HCT116 (cell line): ENCODE measurements around the gene MYH14. TPM values are rescaled to one million over a fixed set of nuclear protein-coding genes. Genes with fewer than 3 reads are reported as not detected.

Source experiments
- ATAC-seq: fragments of 200-7000 bp; cut with Tn5 transposase; 2 replicates; pipeline ENCODE4 v1.9.1; 2020; ENCODE audit warnings: mild to moderate bottlenecking, moderate library complexity
- BruUV-seq: library from RNA; stranded (reverse); fragments of 400-500 nt; replicated peaks from 2 replicates; lab custom pipeline; 2021; lab: Mats Ljungman, UMichigan
- CTCF ChIA-PET: fragments of 300-600 bp; sonication (Branson Sonifier 250); formaldehyde crosslinking; loops from one replicate; lab custom pipeline; 2021; ENCODE audit warnings: antibody characterized with exemption; lab: Charles Lee
- POLR2A ChIA-PET: fragments of 300-600, 350-600 bp; sonication (Branson Sonifier 250); formaldehyde crosslinking; loops from one replicate; lab custom pipeline; 2021; ENCODE audit warnings: antibody characterized with exemption; lab: Charles Lee
- RAD21 ChIA-PET, 2 experiments: fragments of 300-600 bp; sonication (Branson Sonifier 250); formaldehyde crosslinking; loops; one replicate each; lab custom pipeline; 2023; ENCODE audit warnings: low total read pairs in 2 of 2; ENCODE audit not compliant: uncharacterized antibody in 2 of 2, unreplicated experiment in 2 of 2, low non-redundant PET in 1 of 2; lab: Charles Lee
- DNase-seq: peaks from one replicate; pipeline ENCODE4 v3.0.0-alpha.2; 2010; ENCODE audit warnings: low read depth, low spot score
- H2AFZ ChIP-seq: fragments of 200-600 bp; shearing (Covaris generic), sonication (generic); 2 replicates; pipeline ENCODE4 v1.6.1; 2017; ENCODE audit warnings: low read depth, mixed run types, mixed read lengths, antibody characterized with exemption, low read length; ENCODE audit not compliant: poor library complexity, severe bottlenecking
- H3K27ac ChIP-seq: 2 replicates; pipeline ENCODE4 v1.5.1; 2012; ENCODE audit warnings: low read depth, low read length
- H3K27me3 ChIP-seq: fragments of 200-600 bp; sonication (generic); 2 replicates; pipeline ENCODE4 v1.6.1; 2016; ENCODE audit warnings: mixed run types, low read length, mixed read lengths; ENCODE audit not compliant: insufficient read depth
- H3K36me3 ChIP-seq, 2 experiments: fragments of 200-500 bp in 1 of 2; fragments of 200-600 bp in 1 of 2; sonication (Bioruptor generic) in 1 of 2; sonication (generic) in 1 of 2; 2 replicates each; pipeline versions ENCODE4 v1.5.1 to v1.6.1; 2014 to 2016; ENCODE audit warnings: low read length in 2 of 2, inconsistent platforms in 1 of 2, mixed read lengths in 1 of 2, mixed run types in 1 of 2; ENCODE audit not compliant: insufficient read depth in 2 of 2, control insufficient read depth in 1 of 2
- H3K4me1 ChIP-seq, 2 experiments: fragments of 200-600 bp in 1 of 2; sonication (generic) in 1 of 2; 2 replicates each; pipeline versions ENCODE4 v1.5.1 to v1.6.1; 2012 to 2017; ENCODE audit warnings: low read length in 2 of 2, inconsistent platforms in 1 of 2, mild to moderate bottlenecking in 1 of 2, mixed read lengths in 1 of 2, mixed run types in 1 of 2, moderate library complexity in 1 of 2; ENCODE audit not compliant: insufficient read depth in 2 of 2, control insufficient read depth in 1 of 2
- H3K4me2 ChIP-seq: fragments of 200-600 bp; sonication (generic); 2 replicates; pipeline ENCODE4 v1.6.1; 2017; ENCODE audit warnings: mixed run types, low read length, mixed read lengths
- H3K4me3 ChIP-seq, 2 experiments: fragments of 200-600 bp in 1 of 2; sonication (generic) in 1 of 2; replicated peaks in 1 of 2; 2 replicates each; pipeline ENCODE4 v1.5.1; 2011 to 2016; ENCODE audit warnings: low read length in 2 of 2, control low read depth in 1 of 2, low read depth in 1 of 2, mild to moderate bottlenecking in 1 of 2, mixed read lengths in 1 of 2, mixed run types in 1 of 2
- H3K79me2 ChIP-seq: fragments of 200-600 bp; sonication (generic); 2 replicates; pipeline ENCODE4 v1.6.1; 2017; ENCODE audit warnings: mild to moderate bottlenecking, mixed run types, low read length, moderate library complexity, mixed read lengths; ENCODE audit not compliant: insufficient read depth
- H3K9ac ChIP-seq: fragments of 200-600 bp; sonication (generic); 2 replicates; pipeline ENCODE4 v1.6.1; 2016; ENCODE audit warnings: low read length, mixed read lengths
- H3K9me2 ChIP-seq: fragments of 200-600 bp; sonication (generic), shearing (Covaris generic); 2 replicates; pipeline ENCODE4 v1.6.1; 2017; ENCODE audit warnings: mixed run types, mild to moderate bottlenecking, moderate library complexity; ENCODE audit not compliant: insufficient read depth
- H3K9me3 ChIP-seq, 2 experiments: fragments of 200-500 bp in 1 of 2; fragments of 200-600 bp in 1 of 2; sonication (Bioruptor generic) in 1 of 2; sonication (generic) in 1 of 2; 2 replicates each; pipeline ENCODE4 v1.6.1; 2014 to 2017; ENCODE audit warnings: low read length in 2 of 2, mixed read lengths in 2 of 2, inconsistent platforms in 1 of 2, low read depth in 1 of 2, mild to moderate bottlenecking in 1 of 2, mixed run types in 1 of 2, moderate library complexity in 1 of 2; ENCODE audit not compliant: control insufficient read depth in 1 of 2, insufficient read depth in 1 of 2
- H4K20me1 ChIP-seq: fragments of 200-600 bp; sonication (generic), shearing (Covaris generic); 2 replicates; pipeline ENCODE4 v1.6.1; 2017; ENCODE audit warnings: mixed run types, mild to moderate bottlenecking, moderate library complexity; ENCODE audit not compliant: insufficient read depth
- CBX3 ChIP-seq: IDR thresholded peaks from 2 replicates; pipeline ENCODE4 v1.6.1; 2012; ENCODE audit warnings: low read depth
- CEBPB ChIP-seq: IDR thresholded peaks from 2 replicates; pipeline ENCODE4 v1.6.1; 2012; ENCODE audit warnings: low read depth
- EGR1 ChIP-seq: IDR thresholded peaks from 2 replicates; pipeline ENCODE4 v1.6.1; 2012; ENCODE audit warnings: low read depth
- EZH2 ChIP-seq: fragments of 200-600 bp; sonication (generic); IDR thresholded peaks from 2 replicates; pipeline ENCODE4 v1.6.1; 2017; ENCODE audit warnings: antibody characterized with exemption, mixed run types
- EZH2phosphoT487 ChIP-seq: fragments of 200-600 bp; IDR thresholded peaks from 2 replicates; pipeline ENCODE4 v1.6.1; 2018; ENCODE audit warnings: antibody characterized with exemption, borderline replicate concordance
- FOSL1 ChIP-seq: IDR thresholded peaks from 2 replicates; pipeline ENCODE4 v1.6.1; 2012; ENCODE audit warnings: low read depth
- POLR2A ChIP-seq: IDR thresholded peaks from 2 replicates; pipeline ENCODE4 v1.7.0; 2011; ENCODE audit warnings: borderline replicate concordance; ENCODE audit not compliant: insufficient read depth, insufficient read length; ENCODE audit errors: extremely low read depth
- POLR2AphosphoS5 ChIP-seq: IDR thresholded peaks from 2 replicates; pipeline ENCODE4 v1.6.1; 2011; ENCODE audit warnings: mild to moderate bottlenecking, low read depth, low read length, moderate library complexity
- RAD21 ChIP-seq: IDR thresholded peaks from 2 replicates; pipeline ENCODE4 v1.6.1; 2012; ENCODE audit warnings: low read depth, mild to moderate bottlenecking
- REST ChIP-seq: IDR thresholded peaks from 2 replicates; pipeline ENCODE4 v1.6.1; 2012; ENCODE audit warnings: low read depth
- SIN3A ChIP-seq: IDR thresholded peaks from 2 replicates; pipeline ENCODE4 v1.6.1; 2012; ENCODE audit warnings: low read depth
- SP1 ChIP-seq: IDR thresholded peaks from 2 replicates; pipeline ENCODE4 v1.6.1; 2012; ENCODE audit warnings: low read depth
- SRF ChIP-seq: IDR thresholded peaks from 2 replicates; pipeline ENCODE4 v1.6.1; 2012; ENCODE audit warnings: low read depth
- TCF7L2 ChIP-seq: IDR thresholded peaks from 2 replicates; pipeline ENCODE4 v1.7.0; 2011; ENCODE audit warnings: borderline replicate concordance, inconsistent platforms; ENCODE audit not compliant: insufficient read depth, insufficient read length; ENCODE audit errors: extremely low read depth
- YY1 ChIP-seq: IDR thresholded peaks from 2 replicates; pipeline ENCODE4 v1.6.1; 2011; ENCODE audit warnings: low read length, low read depth, moderate library complexity, mild to moderate bottlenecking; ENCODE audit not compliant: insufficient replicate concordance; ENCODE audit errors: extremely low read depth
- ZFX ChIP-seq: fragments of 450-650 bp; IDR thresholded peaks from 2 replicates; pipeline ENCODE4 v1.6.1; 2017
- ZNF274 ChIP-seq: fragments of 200-500 bp; sonication (Bioruptor generic); IDR thresholded peaks from 2 replicates; pipeline ENCODE4 v1.6.1; 2014; ENCODE audit warnings: mild to moderate bottlenecking, low read depth, low read length, inconsistent platforms
- intact Hi-C: fragments of 100-400 bp; cut with micrococcal nuclease; formaldehyde crosslinking; loops from 2 replicates; pipeline ENCODE4 v1.10.0; 2022
- total RNA-seq: library from RNA; stranded (reverse); gene quantifications from one replicate; pipeline ENCODE4 v1.2.1, GENCODE V29; 2021; ENCODE audit not compliant: unreplicated experiment
- TF ChIP-seq, protein P1 (sequence below), 3 experiments: fragments of 200-600 bp in 1 of 3; sonication (generic) in 1 of 3; IDR thresholded peaks in 2 of 3; conservative IDR thresholded peaks in 1 of 3; 2 replicates each; pipeline ENCODE4 v1.5.1; 2012 to 2017; ENCODE audit warnings: low read depth in 2 of 3, low read length in 2 of 3, antibody characterized with exemption in 1 of 3, borderline replicate concordance in 1 of 3, control low read depth in 1 of 3, mild to moderate bottlenecking in 1 of 3, mixed read lengths in 1 of 3, mixed run types in 1 of 3, moderate library complexity in 1 of 3; ENCODE audit not compliant: insufficient read depth in 1 of 3
- TF ChIP-seq, protein P2 (sequence below): IDR thresholded peaks from 2 replicates; pipeline ENCODE4 v1.6.1; 2011; ENCODE audit warnings: mild to moderate bottlenecking, low read length, moderate library complexity; ENCODE audit not compliant: insufficient replicate concordance; ENCODE audit errors: extremely low read depth

MYH14 gene
- total RNA-seq, 1 experiment from 2014 or later = 60.1 TPM

DNA sequence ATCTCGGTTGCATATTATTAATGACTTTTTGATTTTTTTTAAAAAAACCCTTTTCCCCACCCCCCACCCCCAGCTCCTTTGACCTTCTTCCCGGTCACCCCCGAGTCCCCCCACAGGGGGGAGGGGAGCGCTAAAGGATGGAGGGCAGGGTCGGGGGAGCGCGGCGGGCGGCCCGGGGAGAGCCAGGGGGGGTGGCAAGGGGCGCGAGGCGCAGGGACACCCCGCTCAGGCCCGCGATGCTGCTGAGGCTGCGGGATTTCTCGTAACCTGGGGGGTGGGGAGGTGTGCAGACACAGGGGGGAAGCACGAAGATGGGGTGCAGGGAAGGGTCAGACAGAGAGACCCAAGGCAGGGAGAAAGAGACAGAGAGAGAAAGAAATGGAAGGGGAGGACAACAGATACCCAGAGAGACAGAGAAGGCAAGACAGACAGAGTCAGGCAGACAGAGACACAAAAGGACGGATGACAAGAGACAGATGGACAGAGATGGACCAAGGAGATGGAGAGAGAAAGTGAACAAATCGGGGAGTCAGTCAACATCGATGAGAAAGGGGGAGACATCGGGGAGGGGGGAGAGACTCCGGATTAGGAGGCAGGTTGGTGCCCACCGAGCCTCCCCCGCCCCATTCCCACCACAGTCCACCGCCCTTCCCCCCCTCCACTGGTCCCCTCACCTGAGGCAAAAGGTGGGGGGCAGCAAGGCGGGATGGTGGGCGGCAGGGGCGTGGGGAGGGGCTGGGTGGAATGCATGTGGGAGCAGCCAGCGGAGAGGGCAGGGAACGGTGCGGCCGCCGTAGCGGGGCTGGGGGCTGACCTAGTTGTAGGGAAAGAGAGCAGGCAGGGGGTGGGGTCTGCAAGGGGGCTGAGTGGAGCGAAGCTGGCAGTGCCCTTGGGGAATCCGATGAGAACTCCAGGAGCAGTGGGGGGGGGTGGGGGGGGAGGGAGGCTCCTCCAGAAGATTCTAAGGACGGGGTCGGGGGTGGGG, 111.6 kb downstream of the MYH14 start:
- ChIA-PET POLR2A (no interaction called here), RAD21 (no interaction called here), CTCF (no interaction called here)
- no peak for TF ChIP-seq YY1
- TF ChIP-seq SP1 = no peak
- TF ChIP-seq SRF = no peak
- TF ChIP-seq ZNF274 = no peak
- no peak for TF ChIP-seq CEBPB
- TF ChIP-seq, protein P1, sequence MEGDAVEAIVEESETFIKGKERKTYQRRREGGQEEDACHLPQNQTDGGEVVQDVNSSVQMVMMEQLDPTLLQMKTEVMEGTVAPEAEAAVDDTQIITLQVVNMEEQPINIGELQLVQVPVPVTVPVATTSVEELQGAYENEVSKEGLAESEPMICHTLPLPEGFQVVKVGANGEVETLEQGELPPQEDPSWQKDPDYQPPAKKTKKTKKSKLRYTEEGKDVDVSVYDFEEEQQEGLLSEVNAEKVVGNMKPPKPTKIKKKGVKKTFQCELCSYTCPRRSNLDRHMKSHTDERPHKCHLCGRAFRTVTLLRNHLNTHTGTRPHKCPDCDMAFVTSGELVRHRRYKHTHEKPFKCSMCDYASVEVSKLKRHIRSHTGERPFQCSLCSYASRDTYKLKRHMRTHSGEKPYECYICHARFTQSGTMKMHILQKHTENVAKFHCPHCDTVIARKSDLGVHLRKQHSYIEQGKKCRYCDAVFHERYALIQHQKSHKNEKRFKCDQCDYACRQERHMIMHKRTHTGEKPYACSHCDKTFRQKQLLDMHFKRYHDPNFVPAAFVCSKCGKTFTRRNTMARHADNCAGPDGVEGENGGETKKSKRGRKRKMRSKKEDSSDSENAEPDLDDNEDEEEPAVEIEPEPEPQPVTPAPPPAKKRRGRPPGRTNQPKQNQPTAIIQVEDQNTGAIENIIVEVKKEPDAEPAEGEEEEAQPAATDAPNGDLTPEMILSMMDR (IDR thresholded peaks at IDR 0.05 in 2 of 3, conservative IDR thresholded peaks at IDR 0.05 in 1 of 3; ENCODE audit: borderline replicate concordance in 1 of 3, insufficient read depth in 1 of 3, low read depth in 2 of 3, low read length in 2 of 3) = no peak
- TF ChIP-seq ZFX = no peak
- TF ChIP-seq TCF7L2 = no peak
- TF ChIP-seq CBX3 = no peak
- no peak for TF ChIP-seq RAD21
- no peak for TF ChIP-seq SIN3A
- TF ChIP-seq POLR2A = no peak
- TF ChIP-seq POLR2AphosphoS5 = no peak
- TF ChIP-seq FOSL1 = no peak
- TF ChIP-seq REST = no peak
- no peak for TF ChIP-seq EGR1
- TF ChIP-seq, protein P2, sequence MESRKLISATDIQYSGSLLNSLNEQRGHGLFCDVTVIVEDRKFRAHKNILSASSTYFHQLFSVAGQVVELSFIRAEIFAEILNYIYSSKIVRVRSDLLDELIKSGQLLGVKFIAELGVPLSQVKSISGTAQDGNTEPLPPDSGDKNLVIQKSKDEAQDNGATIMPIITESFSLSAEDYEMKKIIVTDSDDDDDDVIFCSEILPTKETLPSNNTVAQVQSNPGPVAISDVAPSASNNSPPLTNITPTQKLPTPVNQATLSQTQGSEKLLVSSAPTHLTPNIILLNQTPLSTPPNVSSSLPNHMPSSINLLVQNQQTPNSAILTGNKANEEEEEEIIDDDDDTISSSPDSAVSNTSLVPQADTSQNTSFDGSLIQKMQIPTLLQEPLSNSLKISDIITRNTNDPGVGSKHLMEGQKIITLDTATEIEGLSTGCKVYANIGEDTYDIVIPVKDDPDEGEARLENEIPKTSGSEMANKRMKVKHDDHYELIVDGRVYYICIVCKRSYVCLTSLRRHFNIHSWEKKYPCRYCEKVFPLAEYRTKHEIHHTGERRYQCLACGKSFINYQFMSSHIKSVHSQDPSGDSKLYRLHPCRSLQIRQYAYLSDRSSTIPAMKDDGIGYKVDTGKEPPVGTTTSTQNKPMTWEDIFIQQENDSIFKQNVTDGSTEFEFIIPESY = no peak
- no peak for TF ChIP-seq EZH2
- no peak for TF ChIP-seq EZH2phosphoT487
- Histone ChIP-seq H3K4me1 (peaks cover 0 to 4% of the 10 kb centered on the region in 2 experiments; a peak in 1 of 4 replicates), H3K4me2 (no peak overlapping the region), H3K27ac (no peak overlapping the region), H3K9ac (no peak overlapping the region), H2AFZ (no peak overlapping the region), H4K20me1 (no peaks in the 10 kb centered on the region), H3K27me3 (no peaks in the 10 kb centered on the region), H3K36me3 (no peaks in the 10 kb centered on the region), H3K9me3 (no peaks in the 10 kb centered on the region), H3K4me3 (no peak overlapping the region), H3K79me2 (no peaks in the 10 kb centered on the region), H3K9me2 (no peaks in the 10 kb centered on the region)
- DNase-seq (no peak), ATAC-seq (no peak)
- no TSS peak for BruUV-seq
- intact Hi-C loops = no loop called here
